SHP77 treated with DMSO at 0.1 percent for 48 hours (cell line): ENCODE results near the gene SEC16A.

Experiments
- DNase-seq: peaks from one replicate; lab custom pipeline; 2025; lab: John Stamatoyannopoulos, UW

SEC16A gene, protein sequence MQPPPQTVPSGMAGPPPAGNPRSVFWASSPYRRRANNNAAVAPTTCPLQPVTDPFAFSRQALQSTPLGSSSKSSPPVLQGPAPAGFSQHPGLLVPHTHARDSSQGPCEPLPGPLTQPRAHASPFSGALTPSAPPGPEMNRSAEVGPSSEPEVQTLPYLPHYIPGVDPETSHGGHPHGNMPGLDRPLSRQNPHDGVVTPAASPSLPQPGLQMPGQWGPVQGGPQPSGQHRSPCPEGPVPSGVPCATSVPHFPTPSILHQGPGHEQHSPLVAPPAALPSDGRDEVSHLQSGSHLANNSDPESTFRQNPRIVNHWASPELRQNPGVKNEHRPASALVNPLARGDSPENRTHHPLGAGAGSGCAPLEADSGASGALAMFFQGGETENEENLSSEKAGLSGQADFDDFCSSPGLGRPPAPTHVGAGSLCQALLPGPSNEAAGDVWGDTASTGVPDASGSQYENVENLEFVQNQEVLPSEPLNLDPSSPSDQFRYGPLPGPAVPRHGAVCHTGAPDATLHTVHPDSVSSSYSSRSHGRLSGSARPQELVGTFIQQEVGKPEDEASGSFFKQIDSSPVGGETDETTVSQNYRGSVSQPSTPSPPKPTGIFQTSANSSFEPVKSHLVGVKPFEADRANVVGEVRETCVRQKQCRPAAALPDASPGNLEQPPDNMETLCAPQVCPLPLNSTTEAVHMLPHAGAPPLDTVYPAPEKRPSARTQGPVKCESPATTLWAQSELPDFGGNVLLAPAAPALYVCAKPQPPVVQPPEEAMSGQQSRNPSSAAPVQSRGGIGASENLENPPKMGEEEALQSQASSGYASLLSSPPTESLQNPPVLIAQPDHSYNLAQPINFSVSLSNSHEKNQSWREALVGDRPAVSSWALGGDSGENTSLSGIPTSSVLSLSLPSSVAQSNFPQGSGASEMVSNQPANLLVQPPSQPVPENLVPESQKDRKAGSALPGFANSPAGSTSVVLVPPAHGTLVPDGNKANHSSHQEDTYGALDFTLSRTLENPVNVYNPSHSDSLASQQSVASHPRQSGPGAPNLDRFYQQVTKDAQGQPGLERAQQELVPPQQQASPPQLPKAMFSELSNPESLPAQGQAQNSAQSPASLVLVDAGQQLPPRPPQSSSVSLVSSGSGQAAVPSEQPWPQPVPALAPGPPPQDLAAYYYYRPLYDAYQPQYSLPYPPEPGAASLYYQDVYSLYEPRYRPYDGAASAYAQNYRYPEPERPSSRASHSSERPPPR (N-terminal part only)

GRCh38 chr9:136482793-136483588, at the start of gene SEC16A:
SEC16A (minus strand) TSS chr9:136483040; CDS start chr9:136477615, 5,425 bp downstream.
- peak; percentile 71 for DNase-seq

GRCh38 chr9:136531904-136532798, 49.3 kb upstream of the SEC16A start:
- DNase-seq = no peak

- DNase-seq = no peak
Measured at GRCh38 chr9:136531186-136531903, 48.5 kb upstream of the SEC16A start.

DNA sequence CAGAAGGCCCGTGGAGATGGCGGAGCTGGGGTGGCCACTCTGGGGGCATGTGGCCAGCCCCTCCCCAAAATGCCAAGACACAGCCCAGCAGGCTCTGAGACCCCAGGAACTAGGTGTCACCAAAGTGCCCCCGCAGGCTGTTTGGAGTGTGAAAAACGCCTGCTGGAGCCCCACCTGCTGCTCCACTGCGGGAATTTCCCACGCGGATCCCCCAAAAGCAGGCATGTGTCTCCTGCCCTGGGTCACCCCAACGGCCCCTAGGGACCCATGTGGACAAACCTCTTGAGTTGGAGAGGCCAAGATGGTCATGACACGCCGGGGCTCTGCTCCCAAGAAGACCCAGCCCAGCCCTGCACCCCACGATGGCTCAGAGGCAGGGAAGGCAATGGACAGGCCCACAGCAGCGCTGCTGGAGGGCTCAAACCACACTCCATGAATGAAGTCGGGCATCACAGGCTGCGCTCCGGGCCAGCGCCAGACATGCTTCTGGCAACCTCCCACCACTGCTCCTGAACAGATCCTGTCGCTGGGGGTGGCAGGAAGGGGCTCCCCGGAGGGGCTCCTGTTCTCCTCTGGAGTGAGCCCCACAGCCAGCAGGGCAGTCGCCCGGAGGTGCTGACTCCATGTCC, 47.7 kb upstream of the SEC16A start:
- no peak for DNase-seq

GRCh38 chr9:136529516-136530460, 46.9 kb upstream of the SEC16A start:
- DNase-seq = no peak

DNA sequence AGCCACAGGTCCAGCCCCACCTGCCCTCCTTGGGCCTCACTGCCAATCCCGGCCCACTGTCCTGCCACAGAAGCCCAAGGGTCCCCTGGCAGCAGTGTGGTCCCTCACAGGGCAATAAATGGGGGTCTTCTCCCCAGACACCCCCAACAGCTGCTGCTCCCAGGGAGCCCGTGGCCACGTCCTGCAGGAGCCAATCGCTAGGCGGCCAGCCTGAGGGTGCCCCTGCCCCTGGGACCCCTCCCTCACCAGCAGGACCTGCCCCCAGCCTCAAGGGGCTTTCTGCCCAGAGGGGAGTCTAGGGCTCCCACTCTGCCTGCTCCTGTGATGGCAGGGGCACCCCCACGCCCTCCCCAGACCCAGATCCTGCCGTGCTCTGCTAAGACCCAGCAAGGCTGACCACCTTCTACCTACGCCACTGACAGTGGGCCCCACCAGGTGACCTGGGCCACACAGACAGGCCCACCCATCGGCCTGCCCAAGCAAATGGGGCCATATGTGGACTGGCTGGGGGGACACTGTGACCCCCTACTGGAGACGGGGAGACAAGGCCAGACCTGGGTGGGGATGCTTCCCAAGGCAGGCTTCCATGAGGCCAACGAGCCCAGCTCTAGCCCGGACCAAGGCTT, 46.0 kb upstream of the SEC16A start:
- DNase-seq = no peak

DNA sequence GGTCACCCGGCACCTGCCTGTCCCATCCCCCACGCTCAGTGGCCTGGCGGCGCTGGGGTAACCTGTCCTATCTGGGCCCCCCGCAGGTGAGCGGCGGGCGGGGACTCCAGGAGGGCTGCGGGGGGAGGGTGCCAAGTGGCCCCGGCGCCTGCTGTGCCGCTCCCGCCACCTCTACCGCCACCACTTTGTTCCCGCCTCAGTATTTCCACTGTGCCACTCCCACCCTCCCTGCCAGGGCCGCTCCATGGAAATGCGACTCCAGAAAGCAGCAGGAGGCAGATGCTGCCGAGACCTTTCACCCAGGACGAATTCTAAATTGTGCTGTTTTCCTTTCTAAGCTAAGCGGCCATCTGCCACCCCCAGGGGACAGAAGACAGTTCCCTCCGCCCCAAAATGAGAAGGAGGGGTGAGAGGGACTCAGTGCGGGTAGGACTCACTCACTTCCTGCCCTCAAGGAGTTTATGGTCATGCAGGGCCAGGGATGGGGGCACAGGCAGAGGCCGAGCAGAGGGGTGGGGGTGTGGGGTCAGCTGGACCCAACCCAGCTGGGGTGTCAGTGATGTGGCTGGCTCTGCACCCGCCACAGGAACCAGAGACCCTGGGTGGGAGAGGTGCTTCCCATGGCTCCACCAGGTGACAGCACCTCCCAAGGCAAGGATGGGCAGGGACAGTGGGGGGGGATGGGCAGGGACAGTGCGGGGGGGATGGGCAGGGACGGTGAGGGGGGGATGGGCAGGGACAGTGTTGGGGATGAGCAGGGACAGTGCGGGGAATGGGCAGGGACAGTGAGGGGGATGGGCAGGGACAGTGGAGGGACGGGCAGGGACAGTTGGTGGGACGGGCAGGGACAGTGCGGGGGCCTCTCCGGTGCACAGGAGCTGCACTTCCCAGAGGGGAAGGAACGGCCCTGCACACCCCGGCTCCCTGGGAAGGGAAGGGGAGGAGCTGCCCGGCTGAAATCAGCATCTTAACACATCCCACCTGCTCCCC, 45.2 kb upstream of the SEC16A start:
- DNase-seq = no peak

GRCh38 chr9:136527131-136527530, 44.3 kb upstream of the SEC16A start:
- DNase-seq = no peak

DNA sequence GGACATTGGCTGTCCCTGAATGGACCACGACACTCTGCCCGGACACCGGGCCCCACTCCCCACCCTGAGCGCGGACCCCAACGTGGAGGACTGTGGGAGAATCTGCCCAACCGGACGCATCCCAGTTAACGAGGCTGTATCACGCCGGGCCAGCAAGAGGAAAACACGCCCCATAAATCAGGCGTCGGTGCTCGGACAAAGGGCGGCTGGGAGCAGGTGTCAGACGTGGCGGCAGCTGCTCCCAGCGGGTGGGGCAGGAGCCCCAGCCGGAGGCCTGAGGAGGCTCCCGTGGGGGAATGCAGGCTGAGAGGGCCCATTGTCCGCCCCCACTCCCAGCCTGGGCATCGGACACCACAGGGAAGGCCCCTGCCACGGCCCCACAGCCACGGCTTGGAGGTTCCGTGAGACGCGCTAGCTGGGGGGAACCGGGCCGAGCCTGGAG, 43.8 kb upstream of the SEC16A start:
- peak; percentile 20 for DNase-seq

DNA sequence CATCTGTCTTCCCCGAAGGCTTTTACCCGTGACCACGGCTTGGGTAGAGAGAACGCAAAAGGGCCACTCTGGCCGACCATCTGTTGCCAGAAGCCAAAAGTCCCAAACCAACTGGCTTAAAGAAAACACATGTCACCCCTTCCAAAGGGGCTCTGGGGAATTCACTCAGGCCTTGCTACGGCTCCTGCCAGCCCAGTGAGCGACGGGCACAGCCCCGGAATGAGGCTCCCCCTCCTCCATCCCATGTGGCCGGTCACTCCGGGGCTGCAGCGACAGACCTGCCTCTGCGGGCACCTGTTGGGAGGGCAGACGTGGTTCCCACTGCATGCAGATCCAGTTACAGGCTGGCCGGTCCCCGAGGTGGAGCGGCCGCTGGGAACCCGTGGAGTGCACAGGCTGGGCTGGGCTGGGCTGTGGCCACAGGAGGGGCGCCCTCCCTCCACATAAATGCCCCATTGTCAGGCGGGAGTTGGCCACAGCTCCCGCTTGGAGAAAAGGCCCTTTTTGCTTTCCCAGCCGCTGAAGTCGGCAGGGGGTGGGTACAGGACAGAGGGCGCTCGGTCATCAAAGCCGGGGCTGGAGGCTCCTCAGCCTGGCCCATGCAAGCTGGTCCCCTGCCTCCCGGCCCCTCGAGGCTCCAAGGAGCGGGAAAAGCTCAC, 43.1 kb upstream of the SEC16A start:
- DNase-seq = no peak

GRCh38 chr9:136525207-136525606, 42.4 kb upstream of the SEC16A start:
- DNase-seq = no peak

GRCh38 chr9:136522314-136523237, 39.7 kb upstream of the SEC16A start:
- no peak for DNase-seq

DNA sequence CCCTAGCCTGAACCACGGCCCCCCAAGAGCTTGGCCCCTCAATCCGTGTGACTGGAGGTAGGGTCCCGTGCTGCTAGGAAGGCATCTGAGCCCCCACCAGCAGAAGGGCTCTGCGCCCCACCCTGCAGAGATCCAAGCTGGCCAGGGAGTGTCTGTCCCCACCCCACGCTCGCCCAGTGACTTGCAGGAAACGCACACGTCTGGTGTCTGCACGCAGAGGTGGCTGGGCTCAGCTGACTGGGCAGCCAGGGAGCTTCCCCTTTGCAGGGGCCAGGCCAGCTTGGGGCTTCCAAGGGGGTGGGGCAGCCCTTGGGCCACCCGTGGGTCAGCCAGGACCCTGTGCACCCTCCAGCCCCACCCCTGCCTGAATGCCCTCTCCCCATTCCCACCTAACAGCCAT, 38.7 kb upstream of the SEC16A start:
- no peak for DNase-seq

GRCh38 chr9:136520053-136520540, 37.3 kb upstream of the SEC16A start:
- DNase-seq = no peak
